K562 (cell line): Measurements from ENCODE around the gene CAPN10. TPM values are rescaled to one million over a fixed set of nuclear protein-coding genes. Genes with fewer than 3 reads are reported as not detected.
A peak's percentile ranks its signal among the peaks of the same experiment; 100 is the strongest.

Experiments
- GABPA ChIP-seq: fragments of 200-800 bp; sonication (Bioruptor generic); conservative IDR thresholded peaks from 2 replicates; pipeline ENCODE4 v1.6.1; 2016; ENCODE audit warnings: low read depth, missing genetic modification characterization, missing compliant biosample characterization
- KDM4B ChIP-seq, 2 experiments: fragments of 450-650 bp in 1 of 2; sonication (generic) in 1 of 2; IDR thresholded peaks; 2 replicates each; pipeline ENCODE4 v1.6.1; 2016 to 2017; ENCODE audit warnings: borderline replicate concordance in 2 of 2, antibody characterized with exemption in 1 of 2, low read depth in 1 of 2, mild to moderate bottlenecking in 1 of 2
- LCOR ChIP-seq: sonication (generic); formaldehyde crosslinking; IDR thresholded peaks from 2 replicates; pipeline ENCODE4 v1.8.0; 2022; ENCODE audit warnings: mild to moderate bottlenecking, missing genetic modification reagents
- LEF1 ChIP-seq: fragments of 450-650 bp; IDR thresholded peaks from 2 replicates; pipeline ENCODE4 v1.6.1; 2016; ENCODE audit warnings: mild to moderate bottlenecking
- SIN3A ChIP-seq, 2 experiments: fragments of 150-350 bp in 1 of 2; IDR thresholded peaks; 2 replicates each; pipeline ENCODE4 v1.6.1; 2011 to 2016; ENCODE audit warnings: borderline replicate concordance in 2 of 2, low read depth in 2 of 2, low read length in 2 of 2, mild to moderate bottlenecking in 2 of 2, moderate library complexity in 2 of 2; ENCODE audit not compliant: control insufficient read depth in 1 of 2
- ZBTB17 ChIP-seq: fragments of 450-650 bp; formaldehyde crosslinking; IDR thresholded peaks from 2 replicates; pipeline ENCODE4 v1.4.0; 2020; ENCODE audit warnings: mild to moderate bottlenecking
- ZBTB40 ChIP-seq, 2 experiments: fragments of 450-650 bp in 1 of 2; sonication (generic) in 1 of 2; formaldehyde crosslinking in 1 of 2; IDR thresholded peaks; 2 replicates each; pipeline versions ENCODE4 v1.7.1 to v1.9.0; 2016 to 2022; ENCODE audit warnings: inconsistent platforms in 1 of 2, mild to moderate bottlenecking in 1 of 2, missing genetic modification reagents in 1 of 2
- ZNF644 ChIP-seq: fragments of 200-800 bp; sonication (Bioruptor generic); IDR thresholded peaks from 2 replicates; pipeline ENCODE4 v1.6.1; 2016; ENCODE audit warnings: low read depth, missing genetic modification characterization, missing compliant biosample characterization
- ZNF766 ChIP-seq: fragments of 200-800 bp; sonication (Bioruptor generic); conservative IDR thresholded peaks from 2 replicates; pipeline ENCODE4 v1.6.1; 2016; ENCODE audit warnings: missing genetic modification characterization, missing compliant biosample characterization
- polyA plus RNA-seq, 8 experiments: library from polyadenylated mRNA; depleted of rRNA in 4 of 8; stranded (reverse) in 5 of 8; unstranded in 3 of 8; fragments of >200 nt; fragmentation: Nextera tagmentation in 2 of 8; fragmentation: Illumina TruSeq in 1 of 8; extraction: Ambion mirVana in 2 of 8; extraction: Trizol in 1 of 8; gene quantifications; 2 replicates each; pipeline versions ENCODE4 v1.2.1 to v1.2.3, GENCODE V29; 2011 to 2014; ENCODE audit warnings: inconsistent platforms in 1 of 8, missing spikeins in 1 of 8
- total RNA-seq, 7 experiments: library from RNA; depleted of rRNA in 6 of 7; stranded (reverse); fragments of >200 nt in 6 of 7; fragmentation: Illumina TruSeq in 2 of 7; extraction: Trizol in 2 of 7; gene quantifications; 2 replicates each; pipeline versions ENCODE4 v1.2.1 to v1.2.3, GENCODE V29; 2011 to 2021; ENCODE audit warnings: low replicate concordance in 1 of 7
- TF ChIP-seq, protein P1 (sequence below): fragments of 450-650 bp; IDR thresholded peaks from 2 replicates; pipeline ENCODE4 v1.6.1; 2016; ENCODE audit warnings: antibody characterized with exemption
- TF ChIP-seq, protein P2 (sequence below): fragments of 450-650 bp; IDR thresholded peaks from 2 replicates; pipeline ENCODE4 v1.6.1; 2017; ENCODE audit warnings: antibody characterized with exemption, mild to moderate bottlenecking

Gene CAPN10
- total and polyA plus RNA-seq, 9 of the 15 experiments (the other 6 are each of a cell fraction or from before 2014, with no cell fraction given): 0.08 to 26.1 (median 8.4) TPM

DNA sequence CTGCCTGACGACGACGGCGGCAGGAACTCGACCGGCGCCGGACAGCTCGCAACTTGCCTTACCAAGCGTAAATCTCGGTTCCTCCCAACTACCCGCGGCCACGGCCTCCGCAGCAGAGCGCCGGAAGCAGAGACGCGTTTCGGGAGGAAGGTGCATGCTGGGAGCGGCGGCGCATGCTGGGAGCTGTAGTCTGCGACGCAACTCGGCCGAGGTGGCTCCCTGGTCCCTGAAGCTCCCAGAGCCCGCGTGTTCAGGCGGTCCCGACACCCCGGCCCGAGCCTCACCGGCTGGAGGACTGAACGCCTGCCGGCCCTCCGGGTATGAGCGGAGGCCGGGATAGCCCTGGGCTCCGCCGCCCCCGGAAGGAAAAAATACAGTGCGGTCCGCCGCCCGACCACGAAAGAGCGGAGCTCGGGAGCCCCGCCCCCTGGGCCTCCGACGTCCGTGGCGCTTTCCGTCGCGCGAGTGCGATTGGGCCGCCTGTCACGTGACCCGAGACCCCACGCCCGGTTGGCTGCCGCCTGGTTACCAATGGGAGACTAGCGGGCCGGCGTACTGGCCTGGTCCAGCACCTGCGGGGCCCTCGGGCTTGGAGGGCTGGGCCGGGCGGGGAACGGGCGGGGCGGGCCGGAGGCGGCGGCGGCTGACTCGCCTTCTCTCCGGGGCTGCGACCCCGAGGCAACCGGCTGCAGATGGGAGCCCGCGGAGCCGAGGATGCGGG, at the start of gene CAPN10 (continued):
- TF ChIP-seq ZBTB40 (IDR thresholded peaks at IDR 0.05) (peak; percentile 91), ZBTB40 (CRISPR knock-in tag; IDR thresholded peaks at IDR 0.05) (no peak), ZNF766 (CRISPR knock-in tag) (peak; percentile 81), LEF1 (no peak), SIN3A (IDR thresholded peaks at IDR 0.05; ENCODE audit: borderline replicate concordance in 2 of 2, control insufficient read depth in 1 of 2, low read depth in 2 of 2, low read length in 2 of 2) (peak in 1 of 2 experiments; percentile 76; a peak in 2 of 4 replicates), GABPA (tag) (peak; percentile 94), ZBTB17 (CRISPR knock-in tag) (peak; percentile 72; the same call in 1 of the 2 replicates), KDM4B (IDR thresholded peaks at IDR 0.05; ENCODE audit: borderline replicate concordance in 2 of 2, low read depth in 1 of 2) (peak in 1 of 2 experiments; percentile 73; a peak in 1 of 4 replicates), LCOR (peak; percentile 69; the same call in 1 of the 2 replicates), ZNF644 (peak; percentile 63; the same call in 1 of the 2 replicates)
- TF ChIP-seq, protein P1, sequence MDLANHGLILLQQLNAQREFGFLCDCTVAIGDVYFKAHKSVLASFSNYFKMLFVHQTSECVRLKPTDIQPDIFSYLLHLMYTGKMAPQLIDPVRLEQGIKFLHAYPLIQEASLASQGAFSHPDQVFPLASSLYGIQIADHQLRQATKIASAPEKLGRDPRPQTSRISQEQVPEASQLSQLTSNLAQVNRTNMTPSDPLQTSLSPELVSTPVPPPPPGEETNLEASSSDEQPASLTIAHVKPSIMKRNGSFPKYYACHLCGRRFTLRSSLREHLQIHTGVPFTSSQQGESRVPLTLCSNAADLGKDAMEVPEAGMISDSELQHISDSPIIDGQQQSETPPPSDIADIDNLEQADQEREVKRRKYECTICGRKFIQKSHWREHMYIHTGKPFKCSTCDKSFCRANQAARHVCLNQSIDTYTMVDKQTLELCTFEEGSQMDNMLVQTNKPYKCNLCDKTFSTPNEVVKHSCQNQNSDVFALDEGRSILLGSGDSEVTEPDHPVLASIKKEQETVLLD: no peak
- TF ChIP-seq, protein P2, sequence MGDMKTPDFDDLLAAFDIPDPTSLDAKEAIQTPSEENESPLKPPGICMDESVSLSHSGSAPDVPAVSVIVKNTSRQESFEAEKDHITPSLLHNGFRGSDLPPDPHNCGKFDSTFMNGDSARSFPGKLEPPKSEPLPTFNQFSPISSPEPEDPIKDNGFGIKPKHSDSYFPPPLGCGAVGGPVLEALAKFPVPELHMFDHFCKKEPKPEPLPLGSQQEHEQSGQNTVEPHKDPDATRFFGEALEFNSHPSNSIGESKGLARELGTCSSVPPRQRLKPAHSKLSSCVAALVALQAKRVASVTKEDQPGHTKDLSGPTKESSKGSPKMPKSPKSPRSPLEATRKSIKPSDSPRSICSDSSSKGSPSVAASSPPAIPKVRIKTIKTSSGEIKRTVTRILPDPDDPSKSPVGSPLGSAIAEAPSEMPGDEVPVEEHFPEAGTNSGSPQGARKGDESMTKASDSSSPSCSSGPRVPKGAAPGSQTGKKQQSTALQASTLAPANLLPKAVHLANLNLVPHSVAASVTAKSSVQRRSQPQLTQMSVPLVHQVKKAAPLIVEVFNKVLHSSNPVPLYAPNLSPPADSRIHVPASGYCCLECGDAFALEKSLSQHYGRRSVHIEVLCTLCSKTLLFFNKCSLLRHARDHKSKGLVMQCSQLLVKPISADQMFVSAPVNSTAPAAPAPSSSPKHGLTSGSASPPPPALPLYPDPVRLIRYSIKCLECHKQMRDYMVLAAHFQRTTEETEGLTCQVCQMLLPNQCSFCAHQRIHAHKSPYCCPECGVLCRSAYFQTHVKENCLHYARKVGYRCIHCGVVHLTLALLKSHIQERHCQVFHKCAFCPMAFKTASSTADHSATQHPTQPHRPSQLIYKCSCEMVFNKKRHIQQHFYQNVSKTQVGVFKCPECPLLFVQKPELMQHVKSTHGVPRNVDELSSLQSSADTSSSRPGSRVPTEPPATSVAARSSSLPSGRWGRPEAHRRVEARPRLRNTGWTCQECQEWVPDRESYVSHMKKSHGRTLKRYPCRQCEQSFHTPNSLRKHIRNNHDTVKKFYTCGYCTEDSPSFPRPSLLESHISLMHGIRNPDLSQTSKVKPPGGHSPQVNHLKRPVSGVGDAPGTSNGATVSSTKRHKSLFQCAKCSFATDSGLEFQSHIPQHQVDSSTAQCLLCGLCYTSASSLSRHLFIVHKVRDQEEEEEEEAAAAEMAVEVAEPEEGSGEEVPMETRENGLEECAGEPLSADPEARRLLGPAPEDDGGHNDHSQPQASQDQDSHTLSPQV: peak; percentile 59; the same call in 1 of the 2 replicates
